HepG2 (cell line): ENCODE results near the gene OBP2B. TPM values are rescaled to one million over a fixed set of nuclear protein-coding genes. Genes with fewer than 3 reads are reported as not detected.

ENCODE experiments used
- ATAC-seq: fragments of 200-7000 bp; cut with Tn5 transposase; 3 replicates; pipeline ENCODE4 v1.9.1; 2020; ENCODE audit warnings: mild to moderate bottlenecking, moderate library complexity
- BruUV-seq: library from RNA; stranded (reverse); fragments of 400-500 nt; replicated peaks from 2 replicates; lab custom pipeline; 2021; lab: Mats Ljungman, UMichigan
- CTCF ChIA-PET: fragments of 300-600 bp; formaldehyde crosslinking; extraction: SDS; loops from one replicate; lab custom pipeline; 2021; ENCODE audit warnings: low total read pairs, inconsistent platforms, low intra/inter-chr PET ratio; lab: Yijun Ruan, JAX
- POLR2A ChIA-PET: fragments of 350-600 bp; sonication (Branson Sonifier 250); formaldehyde crosslinking; loops from one replicate; lab custom pipeline; 2020; ENCODE audit warnings: antibody characterized with exemption, inconsistent platforms; lab: Yijun Ruan, JAX
- DNase-seq: peaks from one replicate; pipeline ENCODE4 v3.0.0-alpha.2; 2015; ENCODE audit warnings: low spot score
- FAIRE-seq: peaks from 3 replicates; lab custom pipeline; 2011; peaks lifted over from hg19 to GRCh38; lab: Jason Lieb, UNC
- H2AFZ ChIP-seq: one replicate; pipeline ENCODE4 v1.6.1; 2011; ENCODE audit warnings: low read length, inconsistent platforms
- H3K27ac ChIP-seq: fragments of 300-600 bp; 3 replicates; pipeline ENCODE4 v1.8.0; 2011; ENCODE audit warnings: mixed run types, mild to moderate bottlenecking, mixed read lengths, low read length, inconsistent platforms; ENCODE audit not compliant: insufficient read depth; ENCODE audit errors: extremely low read length
- H3K27me3 ChIP-seq, 2 experiments: fragments of 200-600 bp in 1 of 2; 2 replicates in 1 of 2; 3 replicates in 1 of 2; pipeline versions ENCODE4 v1.6.0 to v1.8.0; 2011; ENCODE audit warnings: low read length in 2 of 2, mild to moderate bottlenecking in 2 of 2, moderate library complexity in 2 of 2, inconsistent platforms in 1 of 2; ENCODE audit not compliant: insufficient read depth in 2 of 2, control insufficient read depth in 1 of 2
- H3K36me3 ChIP-seq, 2 experiments: fragments of 200-600 bp in 1 of 2; replicated peaks in 1 of 2; 2 replicates in 1 of 2; 3 replicates in 1 of 2; pipeline versions ENCODE4 v1.5.1 to v1.8.0; 2011; ENCODE audit warnings: low read length in 2 of 2, inconsistent platforms in 1 of 2; ENCODE audit not compliant: insufficient read depth in 2 of 2, control insufficient read depth in 1 of 2
- H3K4me1 ChIP-seq: 2 replicates; pipeline ENCODE4 v1.5.1; 2012; ENCODE audit warnings: low read length, inconsistent platforms; ENCODE audit not compliant: insufficient read depth
- H3K4me2 ChIP-seq: 2 replicates; pipeline ENCODE4 v1.6.0; 2011; ENCODE audit warnings: low read depth, low read length, inconsistent platforms
- H3K4me3 ChIP-seq, 3 experiments: fragments of 200-600 bp in 1 of 3; sonication (generic), shearing (Covaris generic) in 1 of 3; replicated peaks in 1 of 3; 2 replicates each; pipeline ENCODE4 v1.5.1; 2011 to 2016; ENCODE audit warnings: low read length in 3 of 3, inconsistent platforms in 2 of 3, low read depth in 2 of 3, mild to moderate bottlenecking in 2 of 3, control low read depth in 1 of 3, mixed read lengths in 1 of 3; ENCODE audit not compliant: insufficient read depth in 1 of 3
- H3K79me2 ChIP-seq: one replicate; pipeline ENCODE4 v1.6.1; 2011; ENCODE audit warnings: low read length, inconsistent platforms; ENCODE audit not compliant: insufficient read depth
- H3K9ac ChIP-seq: 2 replicates; pipeline ENCODE4 v1.6.0; 2011; ENCODE audit warnings: mild to moderate bottlenecking, low read depth, low read length, inconsistent platforms; ENCODE audit not compliant: insufficient read depth
- H3K9me3 ChIP-seq: 2 replicates; pipeline ENCODE4 v1.5.1; 2012; ENCODE audit warnings: mild to moderate bottlenecking, low read length
- H4K20me1 ChIP-seq: 2 replicates; pipeline ENCODE4 v1.6.0; 2011; ENCODE audit warnings: inconsistent platforms, mild to moderate bottlenecking, low read length, moderate library complexity; ENCODE audit not compliant: insufficient read depth
- CHD4 ChIP-seq: fragments of 200-600 bp; sonication (generic); IDR thresholded peaks from 2 replicates; pipeline ENCODE4 v1.7.0; 2017; ENCODE audit warnings: mild to moderate bottlenecking, low read length, borderline replicate concordance
- JUNB ChIP-seq: sonication (generic); formaldehyde crosslinking; IDR thresholded peaks from 2 replicates; pipeline ENCODE4 v1.8.0; 2022; ENCODE audit warnings: missing genetic modification reagents, mild to moderate bottlenecking, borderline replicate concordance
- KDM1A ChIP-seq: IDR thresholded peaks from 2 replicates; pipeline ENCODE4 v1.6.1; 2016; ENCODE audit warnings: missing compliant biosample characterization
- SMAD3 ChIP-seq: sonication (generic); formaldehyde crosslinking; IDR thresholded peaks from 2 replicates; pipeline ENCODE4 v1.4.0; 2020; ENCODE audit warnings: missing genetic modification reagents
- ZMYM3 ChIP-seq: sonication (generic); formaldehyde crosslinking; IDR thresholded peaks from 2 replicates; pipeline ENCODE4 v1.5.1; 2020; ENCODE audit warnings: mild to moderate bottlenecking, missing genetic modification reagents
- ZNF629 ChIP-seq: sonication (generic); formaldehyde crosslinking; conservative IDR thresholded peaks from 2 replicates; pipeline ENCODE4 v1.5.0; 2020; ENCODE audit warnings: missing genetic modification reagents
- ZNF83 ChIP-seq: sonication (generic); formaldehyde crosslinking; IDR thresholded peaks from 2 replicates; pipeline ENCODE4 v1.4.0; 2020; ENCODE audit warnings: missing genetic modification reagents, mild to moderate bottlenecking, borderline replicate concordance
- WGBS: methylation state at CpG from one replicate; pipeline ENCODE4 v1.1.6; 2017; ENCODE audit warnings: low lambda C conversion rate; 5-methylcytosine and 5-hydroxymethylcytosine counted together
- in situ Hi-C: cut with HindIII; loops from 2 replicates; pipeline ENCODE4 v1.10.0; 2017; ENCODE audit warnings: low pct_unique_long_range_greater_than_20kb; ENCODE audit not compliant: extremely low pct_ligation_motif_present
- intact Hi-C: fragments of 100-400 bp; cut with micrococcal nuclease; formaldehyde crosslinking; loops from one replicate; pipeline ENCODE4 v1.10.0; 2022; ENCODE audit not compliant: unreplicated experiment
- polyA plus RNA-seq, 8 experiments: library from polyadenylated mRNA; depleted of rRNA in 3 of 8; stranded (reverse) in 7 of 8; unstranded in 1 of 8; fragments of >200 nt; fragmentation: Illumina TruSeq in 4 of 8; extraction: Trizol in 4 of 8; gene quantifications; 2 replicates each; pipeline versions ENCODE4 v1.2.1 to v1.2.3, GENCODE V29; 2011 to 2016; ENCODE audit warnings: low read depth in 4 of 8, missing spikeins in 1 of 8, mixed read lengths in 1 of 8; ENCODE audit not compliant: insufficient read depth in 1 of 8
- total RNA-seq, 5 experiments: library from RNA; depleted of rRNA; stranded (reverse); fragments of >200 nt; fragmentation: Illumina TruSeq; extraction: Trizol; gene quantifications; 2 replicates each; pipeline ENCODE4 v1.2.3, GENCODE V29; 2016; ENCODE audit warnings: low read depth in 1 of 5
- TF ChIP-seq, protein P1 (sequence below): fragments of 450-650 bp; IDR thresholded peaks from 2 replicates; pipeline ENCODE4 v1.6.1; 2017

The OBP2B gene
- total and polyA plus RNA-seq, 2 of the 13 experiments (the other 11 are each of a cell fraction or from before 2014, with no cell fraction given) = not detected

DNA sequence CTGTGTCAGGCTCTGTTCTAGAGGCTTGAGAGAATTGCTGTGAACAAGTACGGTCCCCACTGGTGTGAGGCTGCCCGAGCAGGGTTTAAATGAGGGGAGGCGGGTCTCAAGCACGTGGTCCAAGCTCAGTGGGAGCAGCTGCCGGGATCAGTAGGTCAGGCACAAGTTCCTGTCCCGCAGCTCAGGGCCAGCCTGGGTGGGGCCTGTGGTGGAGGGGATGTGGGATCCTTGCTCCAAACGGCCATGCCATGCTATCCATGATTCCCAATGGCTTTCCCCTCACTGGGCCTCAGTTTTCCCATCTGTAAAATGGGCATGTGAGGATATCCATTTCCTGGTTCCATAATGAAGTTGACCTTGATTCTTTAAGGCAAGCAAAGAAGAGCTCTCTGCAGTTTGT, 17.1 kb downstream of the OBP2B start:
- no peak for ATAC-seq

DNA sequence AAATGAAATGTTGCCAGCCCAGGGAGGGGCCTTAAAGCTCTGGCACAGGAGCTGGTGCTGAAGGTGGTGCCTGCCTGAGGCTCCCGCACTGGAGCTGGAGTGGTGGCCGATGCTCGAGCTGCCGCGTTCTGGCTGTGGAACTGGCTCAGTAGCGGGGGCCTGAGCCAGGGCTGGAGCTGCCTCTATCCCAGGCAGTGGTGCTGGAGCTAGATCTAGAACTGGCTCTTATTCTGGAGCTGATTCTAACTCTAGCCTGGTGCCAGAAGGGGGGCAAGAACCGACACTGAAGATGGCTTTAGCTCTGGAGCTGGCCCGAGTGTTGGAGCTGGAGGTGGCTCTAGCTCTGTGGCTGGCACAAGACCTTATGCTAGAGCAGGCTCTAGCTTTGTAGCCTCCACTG, 19.2 kb downstream of the OBP2B start:
- ChIA-PET CTCF (no interaction called here), POLR2A (no interaction called here)
- H3K27ac ChIP-seq = no peak overlapping the region
- no peaks in the 10 kb centered on the region for H3K9me3 ChIP-seq
- no peaks in the 10 kb centered on the region for H3K36me3 ChIP-seq
- WGBS = 30% methylated on average over 4 of the region's 8 CpGs
- no peak overlapping the region for H2AFZ ChIP-seq
- H3K27me3 ChIP-seq = peaks cover 4 to 28% of the 10 kb centered on the region in 2 experiments; a peak in 3 of 5 replicates
- ATAC-seq = no peak
- no peak for DNase-seq
- H3K4me1 ChIP-seq = no peaks in the 10 kb centered on the region
- no peak for TF ChIP-seq ZNF83 (CRISPR knock-in tag)
- no peak for TF ChIP-seq SMAD3 (CRISPR knock-in tag)
- TF ChIP-seq, protein P1, sequence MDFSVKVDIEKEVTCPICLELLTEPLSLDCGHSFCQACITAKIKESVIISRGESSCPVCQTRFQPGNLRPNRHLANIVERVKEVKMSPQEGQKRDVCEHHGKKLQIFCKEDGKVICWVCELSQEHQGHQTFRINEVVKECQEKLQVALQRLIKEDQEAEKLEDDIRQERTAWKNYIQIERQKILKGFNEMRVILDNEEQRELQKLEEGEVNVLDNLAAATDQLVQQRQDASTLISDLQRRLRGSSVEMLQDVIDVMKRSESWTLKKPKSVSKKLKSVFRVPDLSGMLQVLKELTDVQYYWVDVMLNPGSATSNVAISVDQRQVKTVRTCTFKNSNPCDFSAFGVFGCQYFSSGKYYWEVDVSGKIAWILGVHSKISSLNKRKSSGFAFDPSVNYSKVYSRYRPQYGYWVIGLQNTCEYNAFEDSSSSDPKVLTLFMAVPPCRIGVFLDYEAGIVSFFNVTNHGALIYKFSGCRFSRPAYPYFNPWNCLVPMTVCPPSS = no peak
- no peak for FAIRE-seq
- no peak overlapping the region for H3K9ac ChIP-seq
- H3K4me3 ChIP-seq = no peak overlapping the region
- intact Hi-C loops (loop anchor here (2.0 kb wide), 1 partner anchor 139 kb away; no protein-coding TSS in a partner anchor), in situ Hi-C loops (loop anchor here (5.0 kb wide), 2 partner anchors 142 to 297 kb away; no protein-coding TSS in a partner anchor)
- no peaks in the 10 kb centered on the region for H4K20me1 ChIP-seq
- no TSS peak for BruUV-seq
- no peak overlapping the region for H3K4me2 ChIP-seq
- no peaks in the 10 kb centered on the region for H3K79me2 ChIP-seq

More for the DNA sequence above, 17.1 kb downstream of the OBP2B start:
- no peak overlapping the region for H3K4me3 ChIP-seq
- H3K27ac ChIP-seq = no peak overlapping the region
- H3K9ac ChIP-seq = no peak overlapping the region
- WGBS = 0% methylated on average over 1 of the region's 7 CpGs
- in situ Hi-C loops = no loop called here
- peaks cover 5 to 24% of the 10 kb centered on the region in 2 experiments; a peak in 3 of 5 replicates for H3K27me3 ChIP-seq
- H3K36me3 ChIP-seq = no peaks in the 10 kb centered on the region
- no peaks in the 10 kb centered on the region for H3K79me2 ChIP-seq
- CTCF ChIA-PET = no interaction called here
- H4K20me1 ChIP-seq = no peaks in the 10 kb centered on the region
- no peak for DNase-seq
- TF ChIP-seq CHD4 (peak; percentile 40; the same call in 1 of the 2 replicates), JUNB (CRISPR knock-in tag) (no peak), ZNF629 (CRISPR knock-in tag) (peak; percentile 91), KDM1A (CRISPR knock-in tag) (0 out of 2 replicates have a peak, but pooled peaks have one; percentile 29), ZMYM3 (CRISPR knock-in tag) (0 out of 2 replicates have a peak, but pooled peaks have one; percentile 41)
- no peaks in the 10 kb centered on the region for H3K4me1 ChIP-seq
- H3K4me2 ChIP-seq = no peak overlapping the region
- H2AFZ ChIP-seq = no peak overlapping the region
- FAIRE-seq = no peak
- BruUV-seq = no TSS peak
- POLR2A ChIA-PET = no interaction called here
- H3K9me3 ChIP-seq = no peaks in the 10 kb centered on the region
- intact Hi-C loops = no loop called here
